Endothelial cell of umbilical vein (primary cell): ENCODE measurements around the gene FAXDC2. TPM values are rescaled to one million over a fixed set of nuclear protein-coding genes. Genes with fewer than 3 reads are reported as not detected.

Experiments
- BruUV-seq: library from RNA; stranded (reverse); fragments of 400-500 nt; replicated peaks from 2 replicates; lab custom pipeline; 2021; lab: Mats Ljungman, UMichigan
- CTCF ChIA-PET: fragments of 300-600, 350-600 bp; sonication (Branson Sonifier 250); formaldehyde crosslinking; loops from one replicate; lab custom pipeline; 2021; ENCODE audit warnings: antibody characterized with exemption, inconsistent platforms; lab: Charles Lee
- POLR2A ChIA-PET: fragments of 300-600, 350-600 bp; sonication (Branson Sonifier 250); formaldehyde crosslinking; loops from one replicate; lab custom pipeline; 2021; ENCODE audit warnings: antibody characterized with exemption, inconsistent platforms; lab: Charles Lee
- DNase-seq: peaks from one replicate; pipeline ENCODE4 v3.0.0-alpha.2; 2011; ENCODE audit warnings: low read depth, low spot score
- FAIRE-seq: peaks from 2 replicates; lab custom pipeline; 2011; peaks lifted over from hg19 to GRCh38; lab: Jason Lieb, UNC
- H2AFZ ChIP-seq: 2 replicates; pipeline ENCODE4 v1.6.0; 2012; ENCODE audit warnings: low read depth, low read length, control low read depth, inconsistent platforms
- H3K27ac ChIP-seq: 2 replicates; pipeline ENCODE4 v1.5.1; 2011; ENCODE audit warnings: low read depth, mild to moderate bottlenecking, control low read depth, low read length, moderate library complexity; ENCODE audit not compliant: insufficient read depth
- H3K27me3 ChIP-seq, 2 experiments: 2 replicates each; pipeline versions ENCODE4 v1.6.0 to v1.6.1; 2011; ENCODE audit warnings: low read length in 2 of 2, mixed read lengths in 1 of 2; ENCODE audit not compliant: control insufficient read depth in 2 of 2, insufficient read depth in 2 of 2
- H3K36me3 ChIP-seq, 2 experiments: 2 replicates in 1 of 2; 3 replicates in 1 of 2; pipeline ENCODE4 v1.5.1; 2011; ENCODE audit warnings: low read length in 2 of 2, mild to moderate bottlenecking in 1 of 2, moderate library complexity in 1 of 2; ENCODE audit not compliant: control insufficient read depth in 2 of 2, insufficient read depth in 2 of 2; ENCODE audit errors: extremely low read depth in 1 of 2
- H3K4me1 ChIP-seq: 3 replicates; pipeline ENCODE4 v1.5.1; 2011; ENCODE audit warnings: mild to moderate bottlenecking, low read length; ENCODE audit not compliant: control insufficient read depth, insufficient read depth; ENCODE audit errors: extremely low read depth
- H3K4me2 ChIP-seq: 2 replicates; pipeline ENCODE4 v1.6.1; 2011; ENCODE audit warnings: low read length, control low read depth, mixed read lengths; ENCODE audit not compliant: insufficient read depth
- H3K4me3 ChIP-seq, 3 experiments: fragments of 200-600 bp in 1 of 3; sonication (generic), shearing (Covaris generic) in 1 of 3; replicated peaks in 1 of 3; 2 replicates each; pipeline ENCODE4 v1.5.1; 2011 to 2016; ENCODE audit warnings: control low read depth in 3 of 3, low read length in 3 of 3, mild to moderate bottlenecking in 2 of 3, inconsistent platforms in 1 of 3, low read depth in 1 of 3, moderate library complexity in 1 of 3; ENCODE audit not compliant: insufficient read depth in 1 of 3
- H3K79me2 ChIP-seq: 2 replicates; pipeline ENCODE4 v1.6.0; 2012; ENCODE audit warnings: low read length, inconsistent platforms; ENCODE audit not compliant: control insufficient read depth, insufficient read depth
- H3K9ac ChIP-seq: replicated peaks from 2 replicates; pipeline ENCODE3; 2011; ENCODE audit warnings: low read length, control low read depth; ENCODE audit not compliant: insufficient read depth; ENCODE audit errors: extremely low read depth
- H3K9me1 ChIP-seq: replicated peaks from 3 replicates; pipeline ENCODE4 v1.6.0; 2011; ENCODE audit warnings: mild to moderate bottlenecking, low read length; ENCODE audit not compliant: control insufficient read depth, insufficient read depth; ENCODE audit errors: extremely low read depth
- H3K9me3 ChIP-seq: replicated peaks from 2 replicates; pipeline ENCODE4 v1.5.1; 2012; ENCODE audit warnings: low read length, inconsistent platforms; ENCODE audit not compliant: control insufficient read depth, insufficient read depth
- H4K20me1 ChIP-seq: replicated peaks from 2 replicates; pipeline ENCODE3; 2011; ENCODE audit warnings: mild to moderate bottlenecking, low read length; ENCODE audit not compliant: control insufficient read depth, insufficient read depth; ENCODE audit errors: extremely low read depth
- CTCF ChIP-seq, 2 donors: IDR thresholded peaks; 1 replicate in 1 of 2; 2 replicates in 1 of 2; pipeline ENCODE4 v1.5.1; 2011; ENCODE audit warnings: low read length in 2 of 2, mild to moderate bottlenecking in 2 of 2, moderate library complexity in 2 of 2, control low read depth in 1 of 2, inconsistent platforms in 1 of 2, low read depth in 1 of 2; ENCODE audit not compliant: insufficient read depth in 1 of 2; ENCODE audit errors: extremely low read depth in 1 of 2
- EZH2 ChIP-seq: IDR thresholded peaks from 2 replicates; pipeline ENCODE4 v1.6.1; 2012; ENCODE audit warnings: borderline replicate concordance, low read depth, mild to moderate bottlenecking, moderate library complexity, low read length, inconsistent platforms; ENCODE audit not compliant: severe bottlenecking
- FOS ChIP-seq: IDR thresholded peaks from 2 replicates; pipeline ENCODE4 v1.6.1; 2011; ENCODE audit warnings: mild to moderate bottlenecking, low read length, moderate library complexity, borderline replicate concordance; ENCODE audit not compliant: insufficient read depth
- GATA2 ChIP-seq: IDR thresholded peaks from 2 replicates; pipeline ENCODE4 v1.7.0; 2011; ENCODE audit warnings: low read depth, mild to moderate bottlenecking, moderate library complexity, mixed read lengths, low read length; ENCODE audit not compliant: insufficient read length, insufficient read depth
- JUN ChIP-seq: IDR thresholded peaks from 2 replicates; pipeline ENCODE4 v1.6.1; 2011; ENCODE audit warnings: borderline replicate concordance, low read depth; ENCODE audit not compliant: insufficient read length, insufficient read depth
- MAX ChIP-seq: IDR thresholded peaks from 2 replicates; pipeline ENCODE4 v1.6.1; 2011; ENCODE audit not compliant: insufficient read depth, insufficient read length
- MYC ChIP-seq: IDR thresholded peaks from one replicate; pipeline ENCODE4 v1.6.1; 2011; ENCODE audit warnings: mild to moderate bottlenecking, low read depth, low read length
- POLR2A ChIP-seq: IDR thresholded peaks from 2 replicates; pipeline ENCODE4 v1.6.1; 2012; ENCODE audit warnings: low read depth, mild to moderate bottlenecking, control low read depth, low read length
- POLR2AphosphoS5 ChIP-seq: IDR thresholded peaks from 2 replicates; pipeline ENCODE4 v1.6.1; 2012; ENCODE audit warnings: low read depth, mild to moderate bottlenecking, control low read depth, low read length, moderate library complexity; ENCODE audit not compliant: insufficient read depth
- dilution Hi-C: fragments of 300-500 bp; cut with MboI; formaldehyde crosslinking; loops from one replicate; pipeline ENCODE4 v1.15.0; 2019; ENCODE audit warnings: low sequenced_read_pairs; ENCODE audit not compliant: extremely low pct_ligation_motif_present
- intact Hi-C: fragments of 100-400 bp; cut with micrococcal nuclease; formaldehyde crosslinking; loops from one replicate; pipeline ENCODE4 v1.10.0; 2022
- polyA plus RNA-seq, 4 experiments: library from polyadenylated mRNA; depleted of rRNA in 3 of 4; stranded (reverse) in 3 of 4; unstranded in 1 of 4; fragments of >200 nt; gene quantifications; 2 replicates each; pipeline versions ENCODE4 v1.2.1 to v1.2.3, GENCODE V29; 2011 to 2012; ENCODE audit warnings: missing spikeins in 1 of 4
- total RNA-seq: library from RNA; stranded (reverse); gene quantifications from 2 replicates; pipeline ENCODE4 v1.2.3, GENCODE V29; 2021

FAXDC2 gene
- total and polyA plus RNA-seq, 2 donors (not counting 3 experiments of a cell fraction or from before 2014, with no cell fraction given) = 8.3 to 12.0 TPM

GRCh38 chr5:154794525-154795234, 55.7 kb downstream of the FAXDC2 start:
- no peaks in the 10 kb centered on the region for H3K9me3 ChIP-seq
- DNase-seq (no peak), FAIRE-seq (no peak)
- intact Hi-C loops = loop anchor here (5.0 kb wide), 1 partner anchor 37 kb away; the partner anchor contains the start of gene LARP1
- no peak overlapping the region for H3K9ac ChIP-seq
- CTCF ChIA-PET = interaction anchor here (1.0 to 2.0 kb wide), 2 partner anchors 10 to 145 kb away, joined by 4 to 12 read pairs; no protein-coding TSS in a partner anchor
- peak overlapping the region; percentile 24 for H3K27ac ChIP-seq
- POLR2A ChIA-PET = interaction anchor here (1.1 kb wide), 1 partner anchor 283 kb away, joined by 3 read pairs; no protein-coding TSS in a partner anchor
- no peak overlapping the region for H3K4me2 ChIP-seq
- H2AFZ ChIP-seq = no peak overlapping the region
- H3K4me1 ChIP-seq = peaks cover 13% of the 10 kb centered on the region
- H3K9me1 ChIP-seq = no peaks in the 10 kb centered on the region
- no peak overlapping the region for H3K4me3 ChIP-seq
- peaks cover 33 to 37% of the 10 kb centered on the region in 2 experiments for H3K36me3 ChIP-seq
- dilution Hi-C loops = no loop called here
- no peaks in the 10 kb centered on the region for H4K20me1 ChIP-seq
- H3K79me2 ChIP-seq = peaks cover 38% of the 10 kb centered on the region
- no TSS peak for BruUV-seq
- no peaks in the 10 kb centered on the region for H3K27me3 ChIP-seq
- TF ChIP-seq POLR2A (no peak), GATA2 (peak; percentile 64)

GRCh38 chr5:154793599-154794524, 56.5 kb downstream of the FAXDC2 start:
- CTCF ChIA-PET = interaction anchor here (1.0 to 2.0 kb wide), 3 partner anchors 10 to 144 kb away, joined by 4 to 12 read pairs (median 6); no protein-coding TSS in a partner anchor
- H3K36me3 ChIP-seq = peaks cover 28 to 32% of the 10 kb centered on the region in 2 experiments
- H3K4me2 ChIP-seq = no peak overlapping the region
- no peaks in the 10 kb centered on the region for H4K20me1 ChIP-seq
- FAIRE-seq (no peak), DNase-seq (peak; percentile 45)
- H2AFZ ChIP-seq = no peak overlapping the region
- POLR2A ChIA-PET = interaction anchor here (1.1 kb wide), 1 partner anchor 282 kb away, joined by 3 read pairs; no protein-coding TSS in a partner anchor
- H3K4me3 ChIP-seq = no peak overlapping the region
- dilution Hi-C loops (no loop called here), intact Hi-C loops (loop anchor here (5.0 kb wide), 1 partner anchor 37 kb away; the partner anchor contains the start of gene LARP1)
- BruUV-seq = no TSS peak
- H3K4me1 ChIP-seq = peaks cover 13% of the 10 kb centered on the region
- H3K9me3 ChIP-seq = no peaks in the 10 kb centered on the region
- H3K79me2 ChIP-seq = peaks cover 41% of the 10 kb centered on the region
- no peak overlapping the region for H3K27ac ChIP-seq
- no peak overlapping the region for H3K9ac ChIP-seq
- H3K9me1 ChIP-seq = no peaks in the 10 kb centered on the region
- no peaks in the 10 kb centered on the region for H3K27me3 ChIP-seq
- TF ChIP-seq MAX (no peak), FOS (no peak), MYC (no peak), CTCF (IDR thresholded peaks at IDR 0.05; ENCODE audit: extremely low read depth in 1 of 2, insufficient read depth in 1 of 2, low read depth in 1 of 2, low read length in 2 of 2) (no peak), POLR2AphosphoS5 (no peak), GATA2 (no peak), POLR2A (no peak), JUN (no peak), EZH2 (no peak)
